Measurements from ENCODE around the gene KCNH5. TPM values are rescaled to one million over a fixed set of nuclear protein-coding genes. Genes with fewer than 3 reads are reported as not detected.

Gene KCNH5
- total RNA-seq: not detected

- ATAC-seq: peak; percentile 69
Measured at GRCh38 chr14:63045234-63045611, at the start of gene KCNH5. Gene KCNH5, minus strand, starts transcription at chr14:63045458. Its CDS starts 272 bp downstream, at chr14:63045186.

- no peak for ATAC-seq
Measured at GRCh38 chr14:63091394-63091996, 46.2 kb upstream of the KCNH5 start.

- no peak for ATAC-seq
Measured at GRCh38 chr14:63088865-63089264, 43.6 kb upstream of the KCNH5 start.

GRCh38 chr14:63078569-63078968 lies 33.3 kb upstream of the KCNH5 start:
- ATAC-seq: no peak

- no peak for ATAC-seq
Measured at GRCh38 chr14:63076488-63076887, 31.2 kb upstream of the KCNH5 start.

- ATAC-seq: no peak
Measured at GRCh38 chr14:63055631-63056030, 10.4 kb upstream of the KCNH5 start.

GRCh38 chr14:63051992-63052391 lies 6.7 kb upstream of the KCNH5 start:
- no peak for ATAC-seq

GRCh38 chr14:63051301-63051700 lies 6.0 kb upstream of the KCNH5 start:
- ATAC-seq: no peak

GRCh38 chr14:63050694-63051093 lies 5.4 kb upstream of the KCNH5 start:
- no peak for ATAC-seq

- no peak for ATAC-seq
Measured at GRCh38 chr14:63046339-63047268, 1.3 kb upstream of the KCNH5 start.

GRCh38 chr14:63045612-63046320 lies 508 bp upstream of the KCNH5 start:
- ATAC-seq: peak; percentile 54

GRCh38 chr14:63039866-63040265 lies 5.4 kb downstream of the KCNH5 start:
- ATAC-seq: peak; percentile 82

GRCh38 chr14:63032641-63033040 lies 12.6 kb downstream of the KCNH5 start:
- no peak for ATAC-seq

GRCh38 chr14:63032076-63032475 lies 13.2 kb downstream of the KCNH5 start:
- ATAC-seq: no peak

GRCh38 chr14:63030113-63030512 lies 15.1 kb downstream of the KCNH5 start:
- no peak for ATAC-seq

GRCh38 chr14:63027719-63028118 lies 17.5 kb downstream of the KCNH5 start:
- no peak for ATAC-seq

- no peak for ATAC-seq
Measured at GRCh38 chr14:63026491-63026890, 18.8 kb downstream of the KCNH5 start.

GRCh38 chr14:63014621-63015020 lies 30.6 kb downstream of the KCNH5 start:
- no peak for ATAC-seq

- no peak for ATAC-seq
Measured at GRCh38 chr14:63012171-63012570, 33.1 kb downstream of the KCNH5 start.

GRCh38 chr14:63011623-63012022 lies 33.6 kb downstream of the KCNH5 start:
- ATAC-seq: no peak

- no peak for ATAC-seq
Measured at GRCh38 chr14:63009495-63009894, 35.8 kb downstream of the KCNH5 start.

GRCh38 chr14:63006531-63006930 lies 38.7 kb downstream of the KCNH5 start:
- ATAC-seq: no peak

GRCh38 chr14:62994096-62994495 lies 51.2 kb downstream of the KCNH5 start:
- no peak for ATAC-seq
